GM19455 (cell line): ENCODE measurements around the gene MOSMO.
"Not testable (repeated sequence)": the region's sequence is repeated elsewhere in the genome, so short reads cannot be mapped to it uniquely, and the experiment has no call there.

Source experiments
- ATAC-seq: cut with Tn5 transposase; IDR thresholded peaks from one replicate; pipeline ENCODE4 v1.9.1; 2021; ENCODE audit not compliant: unreplicated experiment

Gene MOSMO

GRCh38 chr16:22002047-22002446, 5.9 kb upstream of the MOSMO start:
- ATAC-seq, result not testable (repeated sequence)

DNA sequence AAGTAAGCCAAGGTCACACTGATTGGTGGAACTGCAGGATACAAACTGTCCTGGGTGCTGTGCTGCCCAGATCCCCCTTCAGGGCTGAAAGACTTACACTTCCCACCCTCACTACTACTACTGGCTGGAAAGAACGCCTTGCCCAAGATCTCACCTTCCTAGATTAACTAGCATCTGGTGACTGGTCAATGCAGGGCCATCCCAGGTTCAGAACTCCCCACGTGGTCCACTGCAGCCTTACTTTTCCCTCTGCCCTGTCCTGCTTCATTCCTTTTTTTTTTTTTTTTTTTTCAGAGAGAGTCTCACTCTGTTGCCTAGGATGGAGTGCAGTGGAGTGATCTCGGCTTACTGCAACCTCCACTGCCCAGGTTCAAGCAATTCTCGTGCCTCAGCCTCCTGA, 4.7 kb upstream of the MOSMO start:
- no peak for ATAC-seq

- no peak for ATAC-seq
These were observed 3.6 kb upstream of the MOSMO start for GRCh38 chr16:22004341-22004740.

DNA sequence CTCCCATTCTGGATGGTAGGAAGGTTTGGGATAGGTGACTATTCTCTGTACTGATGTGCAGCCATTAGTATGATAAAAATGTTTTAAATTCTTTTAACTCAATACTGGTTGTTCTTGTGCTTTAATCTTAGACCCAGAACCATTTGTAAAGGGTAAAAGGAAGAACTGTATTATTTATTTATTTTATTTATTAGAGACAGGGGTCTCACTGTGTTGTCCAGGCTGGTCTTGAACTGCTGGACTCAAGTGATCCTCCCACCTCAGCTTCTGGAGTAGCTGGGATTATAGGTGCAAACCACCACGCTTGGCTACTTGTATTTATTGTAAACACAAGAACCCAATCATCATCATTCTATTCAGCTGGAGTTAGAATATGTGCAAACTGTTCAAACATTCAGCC, 2.2 kb upstream of the MOSMO start:
- no peak for ATAC-seq

DNA sequence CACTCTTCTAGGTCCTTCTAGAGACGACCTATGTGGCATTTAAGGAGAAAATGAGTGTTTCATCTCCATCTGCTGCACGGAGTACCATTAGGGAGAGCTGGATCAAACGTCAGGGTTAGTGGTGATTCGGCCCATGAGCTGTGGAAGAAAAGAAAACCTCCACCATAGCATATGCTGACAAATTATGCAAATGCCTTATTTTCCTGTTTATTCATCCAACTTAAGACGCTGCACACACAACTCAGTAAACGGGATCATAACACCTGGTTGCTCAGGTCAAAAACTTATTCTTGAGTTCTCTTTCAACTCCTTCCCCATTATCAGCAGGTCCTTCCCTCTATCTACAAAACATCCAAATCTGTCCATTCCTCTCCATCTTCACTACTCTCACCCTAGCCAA, 1.3 kb upstream of the MOSMO start:
- no peak for ATAC-seq

DNA sequence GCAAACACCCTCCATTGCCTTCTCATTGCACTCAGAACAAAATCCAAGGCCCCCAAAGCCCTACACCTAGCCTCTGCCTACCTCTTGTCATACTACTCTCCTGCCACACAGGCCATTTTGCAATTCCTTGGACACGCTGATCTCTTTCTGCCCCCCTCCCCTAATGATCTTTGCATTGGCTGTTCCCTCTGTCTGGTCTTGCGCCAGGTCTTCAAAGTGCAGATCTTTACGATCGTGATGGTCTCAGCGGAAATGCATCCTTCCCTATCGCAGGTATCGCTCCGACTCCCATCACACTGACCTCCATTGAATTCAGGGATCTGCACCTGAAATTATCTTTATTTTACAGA, 777 bp upstream of the MOSMO start:
- no peak for ATAC-seq

- ATAC-seq, result no peak
These were observed 526 bp downstream of the MOSMO start for GRCh38 chr16:22008215-22009059.

- ATAC-seq, result no peak
These were observed 3.0 kb downstream of the MOSMO start for GRCh38 chr16:22010902-22011301.

- no peak for ATAC-seq
These were observed 4.3 kb downstream of the MOSMO start for GRCh38 chr16:22012241-22012640.

GRCh38 chr16:22013486-22013885, 5.6 kb downstream of the MOSMO start:
- ATAC-seq, result no peak

- ATAC-seq, result no peak
These were observed 6.5 kb downstream of the MOSMO start for GRCh38 chr16:22014271-22014873.

GRCh38 chr16:22016927-22017326, 9.0 kb downstream of the MOSMO start:
- no peak for ATAC-seq

GRCh38 chr16:22018559-22018958, 10.6 kb downstream of the MOSMO start:
- ATAC-seq, result no peak

DNA sequence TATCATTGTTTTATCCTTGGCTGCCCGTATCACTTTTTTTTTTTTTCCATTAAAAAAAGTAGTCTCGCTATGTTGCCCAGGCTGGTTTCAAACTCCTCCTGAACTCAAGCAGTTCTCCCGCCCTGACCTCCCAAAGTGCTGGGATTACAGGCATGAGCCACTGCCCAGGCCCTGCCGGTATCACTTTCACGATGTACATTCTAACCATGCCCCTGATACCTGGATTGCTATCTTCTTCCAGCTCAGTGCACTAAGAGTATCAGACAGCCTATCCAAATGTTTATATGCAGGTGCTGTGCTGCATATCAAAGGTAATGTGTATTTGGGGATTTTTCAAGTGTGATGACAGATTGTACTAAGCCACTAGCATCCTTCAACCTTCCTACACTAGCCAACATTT, 14.2 kb downstream of the MOSMO start:
- ATAC-seq, result no peak

DNA sequence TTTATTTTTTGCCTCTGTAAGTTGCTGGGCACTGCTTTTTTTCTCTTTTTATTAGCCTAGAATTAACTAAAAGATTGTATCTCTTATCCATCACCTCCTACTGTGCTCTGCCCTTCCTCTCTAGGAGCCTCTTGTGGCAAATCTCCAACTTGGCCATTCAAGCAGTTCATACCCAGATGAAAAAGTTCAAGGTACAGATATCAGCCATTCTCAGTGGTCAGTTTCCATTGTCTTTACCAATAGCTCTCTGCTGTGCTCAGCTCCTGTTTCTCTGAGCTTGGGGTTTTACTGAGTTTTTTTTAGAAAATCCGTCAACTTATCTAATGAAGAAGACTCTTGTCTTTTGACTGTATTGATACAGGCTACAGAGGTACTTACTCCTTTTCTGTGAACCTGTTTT, 15.6 kb downstream of the MOSMO start:
- no peak for ATAC-seq

- ATAC-seq, result not testable (repeated sequence)
These were observed 16.9 kb downstream of the MOSMO start for GRCh38 chr16:22024785-22025184.

- no peak for ATAC-seq
These were observed 19.7 kb downstream of the MOSMO start for GRCh38 chr16:22027633-22028032.

DNA sequence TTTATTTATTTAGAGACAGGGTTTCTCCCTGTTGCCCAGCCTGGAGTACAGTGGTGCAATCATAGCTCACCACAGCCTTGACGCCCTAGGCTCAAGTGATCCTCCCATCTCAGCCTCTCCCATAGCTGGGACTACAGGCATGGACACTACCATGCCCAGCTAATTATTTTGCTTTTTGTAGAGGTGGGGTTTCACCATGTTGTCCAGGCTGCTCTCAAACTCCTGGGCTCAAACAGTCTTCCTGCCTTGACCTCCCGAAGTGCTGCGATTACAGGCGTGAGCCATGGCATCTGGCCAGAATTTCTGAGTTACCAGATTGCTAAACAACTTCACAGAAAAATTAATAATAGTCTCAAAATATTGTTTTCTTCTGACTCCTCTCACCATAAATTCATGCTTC, 21.7 kb downstream of the MOSMO start:
- ATAC-seq, result no peak

- no peak for ATAC-seq
These were observed 22.3 kb downstream of the MOSMO start for GRCh38 chr16:22030087-22030812.

- ATAC-seq, result no peak
These were observed 23.7 kb downstream of the MOSMO start for GRCh38 chr16:22031483-22032083.

GRCh38 chr16:22034503-22034902, 26.6 kb downstream of the MOSMO start:
- no peak for ATAC-seq

DNA sequence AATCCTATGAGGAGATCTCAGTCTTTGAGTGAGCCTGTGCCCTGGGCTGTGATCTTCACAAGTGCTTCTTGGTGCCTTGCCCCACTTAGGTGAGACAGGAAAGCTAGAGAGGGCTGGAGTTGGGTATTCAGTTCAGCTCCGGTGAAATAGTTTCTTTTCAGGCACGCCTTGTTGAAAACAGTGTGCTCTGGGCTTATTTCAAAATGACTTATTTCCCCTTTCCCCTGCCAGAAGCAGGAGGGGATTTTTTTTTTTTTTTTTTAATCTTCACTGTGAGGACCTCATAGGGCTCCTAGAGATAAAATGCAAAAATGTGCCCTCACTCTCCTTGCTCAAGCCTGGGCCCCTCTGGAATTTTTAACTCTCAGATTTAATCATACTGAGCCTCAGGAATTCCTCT, 27.2 kb downstream of the MOSMO start:
- ATAC-seq, result no peak
